HFF-Myc (cell line): ENCODE results near the gene NUP98.
"Not testable (repeated sequence)": the region's sequence is repeated elsewhere in the genome, so short reads cannot be mapped to it uniquely, and the experiment has no call there.

Experiments used
- DNase-seq: peaks from one replicate; pipeline ENCODE4 v3.0.0-alpha.2; 2011; ENCODE audit warnings: low read depth; ENCODE audit errors: extremely low read depth
- H3K4me3 ChIP-seq: replicated peaks from 2 replicates; pipeline ENCODE4 v1.5.1; 2011; ENCODE audit warnings: low read depth, mild to moderate bottlenecking, control low read depth, low read length
- CTCF ChIP-seq: IDR thresholded peaks from 2 replicates; pipeline ENCODE4 v1.5.1; 2012; ENCODE audit warnings: mild to moderate bottlenecking, low read depth, low read length, control low read depth; ENCODE audit errors: missing control alignments

The NUP98 gene

DNA sequence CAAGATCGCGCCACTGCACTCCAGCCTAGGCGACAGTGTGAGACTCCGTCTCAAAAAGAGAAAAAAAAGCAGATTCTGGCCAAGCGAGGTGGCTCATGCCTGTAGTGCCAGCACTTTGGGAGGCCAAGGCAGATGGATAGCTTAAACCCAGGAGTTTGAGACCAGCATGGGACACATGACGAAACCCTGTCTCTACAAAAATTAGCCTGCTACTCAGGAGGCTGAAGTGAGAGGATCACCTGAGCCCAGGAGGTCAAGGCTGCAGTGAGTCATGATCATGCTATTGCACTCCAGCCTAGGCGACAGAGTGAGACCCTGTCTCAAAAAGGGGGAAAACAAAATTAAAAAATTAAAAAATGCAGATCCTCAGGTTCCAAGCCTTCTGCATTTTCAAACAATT is 25.0 kb upstream of the NUP98 start:
- TF ChIP-seq CTCF: no peak
- H3K4me3 ChIP-seq: no peak overlapping the region
- no peak for DNase-seq

DNA sequence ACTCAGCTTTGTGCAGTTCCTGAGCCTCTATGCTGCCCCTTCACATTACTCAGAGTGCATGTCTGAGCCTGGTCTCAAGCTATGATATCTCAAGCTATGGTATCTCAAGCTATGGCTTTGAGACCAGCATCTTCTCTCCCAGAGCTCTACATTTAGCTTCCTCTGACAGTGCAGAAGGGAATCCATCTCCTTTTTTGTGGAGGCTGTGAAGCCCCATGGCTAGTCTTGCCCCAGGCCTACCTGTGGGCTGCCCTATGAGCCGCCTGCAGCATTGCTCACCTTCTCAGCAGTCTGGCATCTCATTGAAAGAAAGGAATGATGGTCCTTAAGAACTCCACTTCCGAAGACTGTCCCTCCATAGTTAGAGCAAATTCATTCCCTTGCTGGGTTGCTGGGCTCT is 23.6 kb upstream of the NUP98 start:
- no peak overlapping the region for H3K4me3 ChIP-seq
- no peak for DNase-seq
- TF ChIP-seq CTCF: no peak

- TF ChIP-seq CTCF: no peak
- H3K4me3 ChIP-seq: no peak overlapping the region
Measured at GRCh38 chr11:3817181-3817800, 19.9 kb upstream of the NUP98 start.

DNA sequence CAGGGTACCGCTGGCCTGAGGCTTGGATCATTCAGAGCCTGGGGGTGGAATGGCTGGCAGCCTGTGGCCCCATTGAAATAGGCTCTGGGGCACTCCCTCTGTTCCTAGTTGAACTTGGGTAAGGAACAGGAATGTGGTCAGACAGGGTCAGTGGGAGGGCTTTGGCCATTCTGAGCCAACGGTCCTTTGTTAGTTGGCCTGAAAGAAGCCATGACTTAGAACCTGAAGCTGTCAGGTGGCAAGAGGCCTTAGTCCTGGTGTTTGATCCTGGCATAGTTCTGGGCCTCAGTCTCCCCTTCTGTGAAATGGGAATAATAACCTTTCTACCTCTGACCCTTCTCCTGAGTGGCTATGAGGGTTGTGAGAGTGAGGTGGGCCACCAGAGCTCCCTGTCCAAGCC is 19.3 kb upstream of the NUP98 start:
- H3K4me3 ChIP-seq: no peak overlapping the region
- no peak for TF ChIP-seq CTCF
- DNase-seq: no peak

More at GRCh38 chr11:3817181-3817800, 19.9 kb upstream of the NUP98 start:
- no peak for DNase-seq

- no peak for DNase-seq
- H3K4me3 ChIP-seq: no peak overlapping the region
- TF ChIP-seq CTCF: no peak
Measured at GRCh38 chr11:3815845-3816244, 18.5 kb upstream of the NUP98 start.

DNA sequence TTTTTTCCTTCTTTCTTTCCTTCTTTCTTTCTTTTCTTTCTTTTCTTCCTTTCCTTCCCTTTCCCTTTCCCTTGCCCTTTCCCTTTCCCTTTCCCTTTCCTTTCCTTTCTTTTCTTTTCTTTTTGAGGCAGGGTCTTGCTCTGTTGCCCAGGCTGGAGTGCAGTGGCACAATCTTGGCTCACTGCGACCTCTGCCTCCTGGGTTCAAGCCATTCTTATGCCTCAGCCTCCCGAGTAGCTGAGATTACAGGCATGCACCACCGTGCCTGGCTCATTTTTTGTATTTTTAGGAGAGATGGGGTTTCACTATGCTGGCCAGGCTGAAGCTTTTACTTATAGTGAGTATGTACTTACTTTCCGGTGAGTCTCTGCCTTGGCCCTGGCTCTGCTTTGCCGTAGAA is 17.5 kb upstream of the NUP98 start:
- H3K4me3 ChIP-seq, DNase-seq: not testable (repeated sequence)

DNA sequence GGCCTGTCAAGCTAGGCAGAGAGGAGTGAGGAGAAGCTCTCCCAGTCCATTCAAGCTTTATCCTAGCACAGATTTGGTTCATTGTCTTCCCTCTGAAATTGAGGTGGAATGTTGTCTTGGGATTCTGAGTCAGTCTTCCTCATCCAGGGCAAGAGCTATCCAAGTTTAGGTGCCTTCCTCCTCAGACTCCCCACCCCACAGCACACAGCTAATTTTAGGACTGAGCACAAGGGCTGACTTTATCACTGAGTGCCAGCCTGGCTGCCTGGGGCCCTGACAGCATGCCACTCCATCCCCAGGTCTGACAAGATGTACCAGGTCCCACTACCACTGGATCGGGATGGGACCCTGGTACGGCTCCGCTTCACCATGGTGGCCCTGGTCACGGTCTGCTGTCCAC is 13.6 kb upstream of the NUP98 start:
- no peak overlapping the region for H3K4me3 ChIP-seq
- TF ChIP-seq CTCF: no peak
- DNase-seq: no peak

DNA sequence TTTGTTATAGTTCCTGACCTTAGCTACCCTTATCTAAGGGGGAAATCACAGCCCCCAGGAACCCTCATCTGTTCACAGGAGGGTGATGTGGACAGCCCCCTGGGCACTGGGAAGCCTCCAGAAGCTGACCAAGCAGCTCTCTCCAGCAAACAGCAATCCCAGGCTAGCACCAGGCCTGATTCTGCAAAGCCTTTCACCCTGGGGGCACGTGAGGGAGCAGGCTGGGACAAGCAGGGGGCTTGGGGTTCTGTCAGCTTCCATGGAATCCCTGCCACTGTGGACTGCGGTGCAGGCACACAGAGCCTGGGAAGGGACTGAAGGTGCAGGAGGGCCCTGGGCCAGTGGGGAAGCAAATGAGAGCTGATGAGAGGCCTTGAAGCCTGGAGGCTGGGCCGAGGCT is 13.1 kb upstream of the NUP98 start:
- DNase-seq: no peak
- TF ChIP-seq CTCF: no peak
- no peak overlapping the region for H3K4me3 ChIP-seq
